ENCODE data around the gene RFNG. TPM values are rescaled to one million over a fixed set of nuclear protein-coding genes. Genes with fewer than 3 reads are reported as not detected.

RFNG gene
- total RNA-seq, 1 donor from 2014 or later: 21.2 TPM

DNA sequence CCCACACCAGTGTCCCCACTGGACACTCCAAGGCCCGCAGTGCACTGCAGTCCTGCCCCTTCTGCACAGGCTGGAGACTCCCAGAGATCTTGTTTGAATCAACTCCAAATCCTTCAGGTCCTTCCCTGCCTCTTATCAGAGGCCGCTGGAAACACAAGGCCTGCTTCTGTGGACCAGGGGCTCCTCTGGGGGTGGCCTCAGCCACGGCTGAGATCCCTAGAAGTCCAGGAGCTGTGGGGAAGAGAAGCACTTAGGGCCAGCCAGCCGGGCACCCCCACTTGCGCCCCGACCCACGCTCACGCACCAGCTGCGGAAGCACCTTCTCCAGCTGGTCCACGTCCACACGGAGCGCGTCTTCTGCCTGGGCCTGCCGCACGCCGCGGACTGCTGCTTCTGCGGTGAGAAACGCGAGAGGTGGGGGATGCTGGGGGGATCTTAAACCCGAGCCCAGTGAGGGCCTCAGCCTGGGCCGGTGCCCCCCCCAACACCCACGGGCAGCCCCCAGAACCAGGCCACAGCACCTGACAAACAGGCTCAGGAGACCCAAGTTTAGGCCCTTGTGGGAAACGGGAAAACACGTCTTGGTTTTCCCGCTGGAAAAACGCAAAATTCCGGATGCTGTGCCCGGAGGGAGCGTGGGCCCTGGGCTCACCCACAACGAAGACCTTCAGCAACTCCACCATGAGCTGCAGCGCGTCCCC lies 32.5 kb downstream of the RFNG start:
- FAIRE-seq: no peak
- no peak for DNase-seq (ENCODE audit: low spot score in 2 of 2)

DNA sequence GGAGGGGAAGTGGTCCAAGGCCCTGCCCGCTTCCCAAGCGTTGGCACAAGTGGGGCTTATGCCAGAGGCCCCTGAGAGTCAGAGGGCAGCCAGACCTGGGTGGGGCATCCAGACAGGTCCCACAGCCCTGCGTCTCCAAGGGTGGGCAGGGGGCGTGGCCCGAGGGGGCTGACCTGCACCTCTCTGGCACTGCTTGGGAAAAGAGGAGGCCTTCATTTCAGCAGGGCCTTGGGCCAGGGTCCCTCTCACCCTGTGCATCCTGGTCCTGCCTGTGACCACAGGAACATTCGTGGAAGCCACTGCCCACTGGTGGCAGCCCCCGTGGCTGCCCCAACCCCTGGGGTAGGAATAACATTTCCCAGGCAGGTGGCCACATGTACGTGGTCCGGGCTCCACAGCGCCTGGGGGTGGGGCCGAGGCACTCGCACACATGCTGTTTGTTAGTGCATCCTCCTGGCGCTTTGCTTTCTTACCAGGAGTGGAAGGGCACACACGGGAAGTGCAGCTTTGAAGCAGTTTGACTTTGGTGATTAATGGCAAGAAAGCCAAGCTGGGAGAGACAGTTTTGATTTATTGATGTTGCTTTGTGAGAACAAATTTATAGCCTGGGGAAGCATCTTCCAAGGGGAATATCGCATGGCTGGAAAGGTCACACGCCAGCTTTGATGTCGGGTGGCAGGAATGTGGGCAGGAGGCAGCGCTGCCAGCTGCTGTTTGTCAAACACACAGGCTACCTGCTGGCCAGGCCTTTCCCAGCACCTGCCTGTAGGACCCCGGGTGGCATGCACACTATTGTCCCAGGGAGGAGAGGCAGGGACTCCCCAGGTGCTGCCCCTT lies 33.2 kb downstream of the RFNG start:
- DNase-seq (ENCODE audit: low spot score in 2 of 2) (no peak), FAIRE-seq (no peak)

- DNase-seq (ENCODE audit: low spot score in 2 of 2) (no peak), FAIRE-seq (no peak)
These were observed 33.9 kb downstream of the RFNG start for GRCh38 chr17:82017612-82018151.

DNA sequence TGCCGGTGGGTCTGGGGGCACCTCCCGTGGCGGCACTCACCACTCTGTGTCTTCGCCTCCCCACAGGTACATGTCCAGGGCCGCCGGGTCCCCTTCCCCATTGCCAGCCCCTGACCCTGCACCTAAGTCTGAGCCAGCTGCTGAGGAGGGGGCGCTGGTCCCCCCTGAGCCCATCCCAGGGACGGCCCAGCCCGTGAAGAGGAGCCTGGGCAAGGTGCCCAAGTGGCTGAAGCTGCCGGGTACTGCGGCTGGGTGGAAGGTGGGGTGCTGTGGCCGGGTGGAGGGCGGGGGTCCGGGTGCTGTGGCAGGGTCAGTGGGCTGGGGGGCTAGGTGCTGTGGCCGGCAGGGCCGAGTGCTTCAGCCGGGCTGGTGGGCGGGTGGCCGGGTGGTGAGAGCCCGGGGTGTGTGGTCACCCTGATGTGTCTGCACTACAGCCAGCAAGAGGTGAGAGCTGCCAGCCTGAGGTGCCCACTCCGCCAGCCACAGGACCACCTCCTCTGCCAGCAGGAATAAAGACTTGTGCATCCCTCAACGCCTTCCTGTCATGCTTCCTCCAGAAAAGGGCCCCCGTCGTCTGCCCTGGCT lies 34.6 kb downstream of the RFNG start:
- FAIRE-seq: no peak
- DNase-seq (ENCODE audit: low spot score in 2 of 2): no peak

GRCh38 chr17:82016061-82016874 lies 35.3 kb downstream of the RFNG start:
- no peak for DNase-seq (ENCODE audit: low spot score in 2 of 2)

DNA sequence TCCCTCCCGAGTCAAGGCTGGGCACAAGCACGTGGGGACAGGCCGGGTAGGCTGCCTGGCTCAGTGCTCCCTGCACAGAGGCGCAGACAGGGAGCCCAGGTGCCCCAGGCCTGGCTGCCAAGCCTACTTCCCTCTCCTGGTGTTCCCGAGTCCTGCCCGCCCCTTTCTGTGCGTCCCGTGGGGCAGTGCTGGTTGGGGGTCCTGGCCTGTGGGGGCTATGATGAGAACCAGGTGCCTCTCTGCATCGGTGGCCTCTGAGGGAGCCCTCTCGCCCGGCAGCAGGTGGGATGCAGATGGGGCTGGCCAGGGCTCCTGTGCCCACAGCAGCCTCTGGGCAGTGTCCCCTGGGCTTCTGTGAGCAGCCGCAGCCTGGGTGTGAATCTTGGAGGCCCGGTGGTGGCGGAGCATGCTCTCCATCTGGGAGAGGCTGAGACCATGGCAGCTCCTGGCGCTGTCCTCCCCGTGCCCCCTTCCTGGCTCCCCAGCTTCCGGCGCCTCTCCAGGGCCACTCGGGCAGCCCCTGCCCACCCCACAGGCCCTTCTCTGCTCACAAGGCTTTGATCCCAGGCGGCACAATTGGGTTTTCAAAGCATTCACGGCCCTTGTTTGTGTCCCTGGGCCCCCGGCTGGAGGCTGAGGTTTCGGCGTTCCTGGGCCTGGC lies 36.2 kb downstream of the RFNG start:
- DNase-seq (ENCODE audit: low spot score in 2 of 2) (no peak), FAIRE-seq (no peak)

More at GRCh38 chr17:82016061-82016874, 35.3 kb downstream of the RFNG start:
- FAIRE-seq: no peak

- DNase-seq (ENCODE audit: low spot score in 2 of 2) (no peak), FAIRE-seq (no peak)
These were observed 36.7 kb downstream of the RFNG start for GRCh38 chr17:82014971-82015310.

GRCh38 chr17:82014432-82014831 lies 37.2 kb downstream of the RFNG start:
- FAIRE-seq (no peak), DNase-seq (ENCODE audit: low spot score in 2 of 2) (no peak)

- DNase-seq (ENCODE audit: low spot score in 2 of 2) (no peak), FAIRE-seq (no peak)
These were observed 37.8 kb downstream of the RFNG start for GRCh38 chr17:82013772-82014321.

DNA sequence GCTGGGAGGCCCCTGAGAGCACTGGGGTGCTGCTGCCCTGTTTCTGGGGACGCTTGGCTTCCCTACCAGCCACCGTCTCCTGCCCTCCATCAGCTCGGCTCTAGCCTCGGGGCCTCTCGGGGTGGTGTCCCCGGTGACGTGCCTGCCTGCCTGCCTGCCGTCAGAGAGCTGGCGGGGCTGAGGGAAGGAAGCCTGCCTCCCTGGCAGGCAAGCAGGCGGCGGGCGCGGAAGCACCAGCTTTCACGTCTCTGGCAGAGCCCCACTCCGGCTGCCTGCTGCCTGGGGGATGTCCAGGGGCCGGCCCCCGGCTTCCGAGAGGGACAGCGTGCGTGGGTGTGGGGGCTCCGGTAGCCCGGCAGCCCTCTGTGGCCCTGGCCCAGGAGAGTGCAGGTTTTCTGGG lies 38.3 kb downstream of the RFNG start:
- peak; percentile 67 to 74 for DNase-seq (ENCODE audit: low spot score in 2 of 2)
- FAIRE-seq: no peak

DNA sequence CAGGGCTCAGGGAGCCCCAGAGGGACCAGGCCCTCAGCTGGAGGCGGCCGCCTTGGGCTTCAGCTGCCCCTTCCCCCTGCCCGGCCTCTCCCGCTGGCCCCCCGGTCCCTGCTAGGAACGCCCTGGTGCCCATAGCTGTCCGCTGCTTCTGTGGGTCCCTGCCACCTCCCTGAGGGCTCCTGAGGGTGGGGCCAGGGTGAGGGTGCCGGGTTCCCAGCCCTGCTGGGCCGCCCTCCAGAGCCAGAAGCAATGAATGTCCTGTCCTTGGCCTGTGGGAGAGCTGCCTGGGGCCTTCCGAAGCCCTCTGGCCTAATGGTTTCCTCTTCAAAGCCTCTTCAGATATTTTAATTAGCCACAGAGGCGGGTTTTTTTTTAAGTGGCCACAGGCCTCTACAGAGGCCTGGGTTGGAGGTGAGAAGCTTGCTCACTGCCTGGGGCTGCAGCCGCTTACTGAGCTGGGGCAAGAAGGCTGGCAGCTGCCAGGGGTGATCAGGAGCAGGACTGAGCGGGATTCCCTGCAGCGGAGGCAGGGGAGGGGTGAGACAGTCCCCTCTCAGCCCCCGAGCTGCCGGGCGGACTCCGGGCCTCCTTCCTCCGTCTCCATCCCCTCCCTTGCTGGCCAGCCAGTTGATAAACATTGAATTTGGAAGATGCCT lies 38.8 kb downstream of the RFNG start:
- FAIRE-seq: no peak
- no peak for DNase-seq (ENCODE audit: low spot score in 2 of 2)

- DNase-seq (ENCODE audit: low spot score in 2 of 2): no peak
- FAIRE-seq: no peak
These were observed 39.4 kb downstream of the RFNG start for GRCh38 chr17:82012261-82012639.

GRCh38 chr17:82011617-82012187 lies 39.9 kb downstream of the RFNG start:
- no peak for FAIRE-seq
- no peak for DNase-seq (ENCODE audit: low spot score in 2 of 2)

- DNase-seq (ENCODE audit: low spot score in 2 of 2) (no peak), FAIRE-seq (no peak)
These were observed 40.8 kb downstream of the RFNG start for GRCh38 chr17:82010575-82011525.

DNA sequence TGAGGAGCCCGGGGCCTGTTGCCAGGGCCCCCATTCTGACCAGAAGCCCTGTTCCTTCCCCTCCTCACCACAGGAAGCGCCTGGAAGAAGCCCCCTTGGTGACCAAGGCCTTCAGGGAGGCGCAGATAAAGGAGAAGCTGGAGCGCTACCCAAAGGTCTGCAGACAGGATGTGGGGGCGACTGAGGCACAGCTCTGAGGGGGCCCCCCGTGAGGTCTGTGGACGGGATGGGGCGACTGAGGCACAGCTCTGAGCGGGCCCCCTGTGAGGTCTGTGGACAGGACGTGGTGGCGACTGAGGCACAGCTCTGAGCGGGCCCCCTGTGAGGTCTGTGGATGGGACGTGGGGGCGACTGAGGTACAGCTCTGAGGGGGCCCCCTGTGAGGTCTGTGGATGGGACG lies 42.2 kb downstream of the RFNG start:
- DNase-seq (ENCODE audit: low spot score in 2 of 2) (no peak), FAIRE-seq (no peak)

- no peak for DNase-seq (ENCODE audit: low spot score in 2 of 2)
- no peak for FAIRE-seq
These were observed 42.6 kb downstream of the RFNG start for GRCh38 chr17:82008941-82009405.

DNA sequence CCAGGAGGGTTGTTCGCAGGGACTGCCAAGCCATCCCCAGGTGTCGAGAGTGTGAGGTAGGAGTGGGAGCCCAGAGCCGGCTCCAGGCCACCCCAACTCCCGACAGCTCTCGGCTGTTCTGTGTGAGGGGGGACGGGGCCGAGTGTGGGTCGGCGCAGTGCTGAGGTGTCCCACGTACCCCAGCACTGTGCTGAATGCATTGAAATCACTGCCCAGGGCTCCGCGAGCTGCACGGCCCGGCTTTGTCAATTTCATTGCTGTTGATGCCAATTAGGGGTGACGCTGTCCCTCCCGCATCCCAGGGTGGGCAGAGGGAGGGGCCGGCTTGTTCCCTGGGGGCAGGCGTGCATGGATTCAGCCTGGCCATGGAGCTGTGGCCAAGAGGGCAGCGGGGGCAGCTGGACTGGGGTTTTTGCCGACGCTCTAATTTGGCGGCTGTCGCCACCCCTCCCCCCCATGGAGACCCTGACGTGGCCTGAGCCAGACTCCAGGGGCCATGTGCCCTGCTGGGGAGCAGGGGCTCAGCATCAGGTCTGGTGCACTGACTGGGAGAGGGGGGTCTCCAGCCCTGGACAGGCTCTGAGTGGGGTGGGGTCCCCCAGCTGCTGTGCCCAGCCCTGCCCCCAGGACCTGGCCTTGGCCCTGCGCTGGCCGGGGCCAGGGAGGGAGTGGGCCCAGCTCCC lies 43.2 kb downstream of the RFNG start:
- DNase-seq (ENCODE audit: low spot score in 2 of 2): no peak
- FAIRE-seq: no peak

All from frontal cortex (tissue), 4 donors.